Measurements from ENCODE around the gene SRRM2.
A peak's percentile ranks its signal among the peaks of the same experiment; 100 is the strongest.

Gene SRRM2

GRCh38 chr16:2739625-2740430 lies 12.6 kb upstream of the SRRM2 start:
- DNase-seq (ENCODE audit: low spot score): no peak

- DNase-seq (ENCODE audit: low spot score): no peak
These were observed 12.0 kb upstream of the SRRM2 start for GRCh38 chr16:2740476-2740875.

GRCh38 chr16:2741168-2741567 lies 11.3 kb upstream of the SRRM2 start:
- no peak for DNase-seq (ENCODE audit: low spot score)

GRCh38 chr16:2742323-2743006 lies 10.0 kb upstream of the SRRM2 start:
- DNase-seq (ENCODE audit: low spot score): no peak

- no peak for DNase-seq (ENCODE audit: low spot score)
These were observed 9.2 kb upstream of the SRRM2 start for GRCh38 chr16:2743007-2743810.

- no peak for DNase-seq (ENCODE audit: low spot score)
These were observed 7.7 kb upstream of the SRRM2 start for GRCh38 chr16:2744711-2745110.

- DNase-seq (ENCODE audit: low spot score): no peak
These were observed 7.1 kb upstream of the SRRM2 start for GRCh38 chr16:2745116-2745890.

- DNase-seq (ENCODE audit: low spot score): no peak
These were observed 6.5 kb upstream of the SRRM2 start for GRCh38 chr16:2745961-2746360.

GRCh38 chr16:2748757-2749455 lies 3.5 kb upstream of the SRRM2 start:
- no peak for DNase-seq (ENCODE audit: low spot score)

- DNase-seq (ENCODE audit: low spot score): no peak
These were observed 3.0 kb upstream of the SRRM2 start for GRCh38 chr16:2749476-2749875.

GRCh38 chr16:2749936-2750335 lies 2.5 kb upstream of the SRRM2 start:
- DNase-seq (ENCODE audit: low spot score): no peak

GRCh38 chr16:2751577-2752034 lies 832 bp upstream of the SRRM2 start:
- no peak for DNase-seq (ENCODE audit: low spot score)

- peak; percentile 83 for DNase-seq (ENCODE audit: low spot score)
These were observed 653 bp downstream of the SRRM2 start for GRCh38 chr16:2752850-2753732.

- DNase-seq (ENCODE audit: low spot score): no peak
These were observed 1.2 kb downstream of the SRRM2 start for GRCh38 chr16:2753733-2754020.

- DNase-seq (ENCODE audit: low spot score): no peak
These were observed 2.7 kb downstream of the SRRM2 start for GRCh38 chr16:2755158-2755557.

GRCh38 chr16:2756288-2757015 lies 4.0 kb downstream of the SRRM2 start:
- DNase-seq (ENCODE audit: low spot score): no peak

GRCh38 chr16:2757344-2757743 lies 4.9 kb downstream of the SRRM2 start:
- no peak for DNase-seq (ENCODE audit: low spot score)

- no peak for DNase-seq (ENCODE audit: low spot score)
These were observed 9.0 kb downstream of the SRRM2 start for GRCh38 chr16:2761472-2761871.

GRCh38 chr16:2761886-2762583 lies 9.6 kb downstream of the SRRM2 start:
- no peak for DNase-seq (ENCODE audit: low spot score)
